Upper lobe of left lung (tissue), 4 donors: Measurements from ENCODE around the gene BPHL.
A peak's percentile ranks its signal among the peaks of the same experiment; 100 is the strongest.

Experiments used
- CTCF ChIP-seq, 6 experiments: fragments of 450-650 bp in 4 of 6; fragments of 200-600 bp in 2 of 6; sonication (generic) in 2 of 6; IDR thresholded peaks; one replicate each; pipeline ENCODE4 v1.5.1; 2016 to 2019; ENCODE audit warnings: antibody characterized with exemption in 6 of 6
- POLR2A ChIP-seq, 4 donors: fragments of 450-650 bp; IDR thresholded peaks; one replicate each; pipeline ENCODE4 v1.5.1; 2016 to 2017; ENCODE audit warnings: antibody characterized with exemption in 4 of 4, mild to moderate bottlenecking in 2 of 4
- POLR2AphosphoS5 ChIP-seq, 2 donors: sonication (generic); formaldehyde crosslinking; IDR thresholded peaks; one replicate each; pipeline ENCODE4 v1.5.1; 2017; ENCODE audit warnings: antibody characterized with exemption in 2 of 2

DNA sequence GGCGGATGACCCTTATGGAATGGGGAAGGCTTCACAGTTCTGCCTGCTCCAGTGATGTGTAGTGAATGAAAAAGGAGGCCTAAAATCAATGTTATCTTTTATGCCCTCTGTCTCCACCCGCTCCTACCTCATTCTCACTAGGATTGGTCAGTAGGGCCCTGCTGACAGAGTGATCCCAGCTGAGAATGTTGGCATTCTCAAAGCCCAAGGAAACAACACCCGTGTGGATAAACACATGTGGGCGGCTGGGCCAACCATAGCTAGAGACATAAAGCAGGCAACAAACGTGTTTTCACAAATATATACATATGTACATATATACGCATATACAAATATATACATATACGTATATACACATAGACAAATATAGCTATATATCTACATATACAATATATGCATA is 45.7 kb upstream of the BPHL start:
- TF ChIP-seq CTCF (IDR thresholded peaks at IDR 0.05) (no peak), POLR2AphosphoS5 (IDR thresholded peaks at IDR 0.05) (peak; percentile 15 to 46), POLR2A (IDR thresholded peaks at IDR 0.05) (no peak)
